Ammon's horn (tissue), 1 donor: ENCODE measurements around the gene IL3RA.
"Not testable (repeated sequence)": the region's sequence is repeated elsewhere in the genome, so short reads cannot be mapped to it uniquely, and the experiment has no call there.

Experiments
- DNase-seq: peaks from one replicate; pipeline ENCODE4 v3.0.0-alpha.2; 2016; ENCODE audit warnings: low spot score

Gene IL3RA

DNA sequence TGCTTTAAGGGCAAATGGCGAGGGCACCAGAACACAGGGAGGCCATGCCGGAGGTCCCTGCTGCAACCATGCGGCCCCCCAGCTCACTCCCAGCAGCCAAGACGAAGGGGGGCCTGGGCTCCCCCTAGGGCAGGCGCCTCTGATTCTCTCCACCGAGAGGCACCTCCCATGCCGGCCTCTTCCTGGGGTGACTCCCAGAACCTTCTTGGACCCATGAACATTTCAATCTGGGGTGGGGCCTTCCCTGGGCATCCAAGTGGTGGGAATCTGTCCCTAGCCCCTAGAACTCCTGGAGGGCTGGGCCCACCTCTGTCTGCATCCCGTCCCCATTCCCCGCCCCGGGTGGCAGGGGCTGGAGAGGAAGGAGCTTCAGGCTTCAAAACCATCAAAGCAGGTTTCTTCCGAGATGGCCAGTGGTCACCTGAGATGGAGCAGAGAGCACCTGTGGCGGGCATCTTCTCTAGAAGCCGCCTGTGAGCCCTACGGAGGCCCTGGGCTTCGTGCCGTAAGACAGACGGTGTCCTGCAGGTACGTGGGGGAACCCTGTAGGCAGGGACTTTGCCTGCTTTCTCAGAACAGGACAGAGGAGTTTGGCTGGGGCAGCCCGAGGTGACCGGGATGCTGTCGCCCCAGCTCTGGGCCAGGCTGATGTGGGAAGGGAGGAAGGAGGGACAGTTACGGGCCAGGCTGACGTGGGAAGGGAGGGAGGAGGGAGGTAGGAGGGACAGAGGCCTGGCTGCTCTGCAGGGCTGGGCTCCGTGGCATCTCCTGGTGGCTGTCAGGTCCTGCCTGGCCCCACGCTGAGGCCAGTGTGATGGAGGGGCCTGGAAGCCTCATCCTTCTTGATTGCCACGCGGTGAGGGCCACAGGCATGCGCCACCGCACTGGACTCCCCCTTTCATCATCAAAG, 62.1 kb downstream of the IL3RA start:
- no peak for DNase-seq

DNA sequence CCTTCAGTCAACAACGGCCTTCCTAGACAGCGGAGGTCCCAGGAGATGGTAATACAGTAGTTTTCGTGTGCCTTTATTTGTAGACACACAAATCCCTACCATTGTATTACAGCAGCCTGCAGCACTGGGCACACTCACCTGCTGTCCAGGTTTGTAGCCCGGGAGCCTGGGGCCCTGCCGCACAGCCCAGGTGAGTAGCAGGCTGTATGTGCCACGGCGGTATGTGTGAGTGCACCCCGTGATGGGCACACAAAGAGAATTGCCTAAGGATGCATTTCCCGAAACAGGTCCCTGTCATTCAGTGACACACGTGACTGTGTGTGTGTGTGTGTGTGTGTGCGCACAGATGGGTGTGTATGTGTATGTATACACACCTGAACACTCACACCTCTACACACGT, 63.5 kb downstream of the IL3RA start:
- DNase-seq: no peak

DNA sequence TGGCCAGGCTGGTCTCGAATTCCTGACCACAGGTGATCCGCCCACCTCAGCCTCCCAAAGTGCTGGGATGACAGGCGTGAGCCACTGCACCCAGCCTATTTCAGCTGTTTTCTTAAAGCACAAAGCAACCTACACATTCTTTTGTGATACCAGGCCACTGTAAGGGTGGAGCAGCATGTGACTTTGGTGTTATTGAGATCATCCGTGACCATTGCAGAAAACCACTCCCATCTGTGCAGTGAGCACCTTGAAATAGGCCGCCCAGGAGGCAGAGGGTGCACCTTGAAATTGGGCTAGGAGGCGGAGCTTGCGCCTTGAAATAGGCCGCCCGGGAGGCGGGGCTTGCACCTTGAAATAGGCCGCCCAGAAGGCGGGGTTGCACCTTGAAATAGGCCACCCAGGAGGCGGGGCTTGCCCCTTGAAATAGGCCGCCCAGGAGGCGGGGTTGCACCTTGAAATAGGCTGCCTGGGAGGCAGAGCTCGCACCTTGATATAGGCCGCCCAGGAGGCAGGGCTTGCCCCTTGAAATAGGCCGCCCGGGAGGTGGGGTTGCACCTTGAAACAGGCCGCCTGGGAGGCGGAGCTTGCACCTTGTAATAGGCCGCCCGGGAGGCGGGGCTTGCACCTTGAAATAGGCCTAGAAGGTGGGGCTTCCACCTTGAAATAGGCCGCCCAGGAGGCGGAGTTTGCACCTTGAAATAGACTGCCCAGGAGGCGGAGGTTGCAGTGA, 64.3 kb downstream of the IL3RA start:
- no peak for DNase-seq

DNA sequence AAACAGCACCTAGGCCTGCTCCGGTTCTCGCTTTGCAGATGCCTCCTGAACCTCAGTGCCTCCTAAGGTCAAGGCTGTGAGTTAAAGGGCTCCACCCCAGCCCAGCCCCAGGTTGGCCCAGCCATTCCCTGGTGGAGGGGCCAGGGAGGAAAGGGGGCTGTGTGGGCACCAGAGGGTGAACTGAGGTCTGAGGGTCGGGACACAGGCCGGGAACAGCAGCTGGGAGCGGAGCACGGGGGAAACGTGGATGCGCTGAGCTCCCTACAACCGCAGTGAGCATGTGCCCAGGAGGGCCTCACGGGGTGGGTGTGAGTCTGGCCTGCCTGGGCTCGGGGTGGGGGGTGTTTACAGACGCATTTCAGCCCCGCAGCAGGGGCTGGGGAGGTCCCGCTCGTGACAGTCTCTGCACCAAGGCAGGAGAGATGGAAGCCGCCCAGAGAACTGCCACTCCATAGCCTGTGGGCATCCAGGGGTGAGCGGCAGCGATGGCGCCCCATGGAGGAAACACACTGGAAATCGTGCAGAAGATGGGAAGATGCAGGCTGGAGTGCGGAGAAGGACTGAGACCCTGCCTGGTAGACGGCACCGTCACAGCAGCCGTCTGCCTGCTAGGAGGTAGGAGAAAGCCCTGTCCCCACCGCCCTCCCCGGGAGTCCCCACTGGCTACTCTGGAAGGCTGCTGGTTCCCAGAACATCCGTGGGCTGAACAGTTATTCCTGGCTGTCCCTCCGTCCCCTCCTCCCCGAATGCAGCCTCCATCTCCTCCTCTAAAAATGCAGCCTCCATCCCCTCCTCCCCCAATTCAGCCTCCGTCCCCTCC, 65.2 kb downstream of the IL3RA start:
- no peak for DNase-seq

DNA sequence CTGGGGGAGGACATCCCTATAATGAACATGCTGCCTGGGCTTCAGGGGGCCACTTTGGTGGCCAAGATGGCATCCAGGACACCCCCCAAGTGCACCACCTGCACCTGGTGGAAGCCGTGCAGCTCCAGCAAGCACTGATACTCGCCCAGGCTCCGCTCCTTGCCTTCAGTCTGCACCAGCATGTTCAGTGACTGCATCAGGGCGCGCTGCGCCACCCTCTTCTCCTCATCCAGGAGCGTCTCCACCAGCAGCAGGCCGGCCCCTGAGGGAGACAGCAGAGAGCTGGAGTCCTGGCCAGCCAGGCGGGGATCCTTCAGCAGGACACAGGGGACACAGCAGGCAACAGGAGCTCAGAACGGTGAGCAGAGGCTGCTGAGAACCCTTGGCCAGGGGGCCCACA, 66.6 kb downstream of the IL3RA start:
- no peak for DNase-seq

DNA sequence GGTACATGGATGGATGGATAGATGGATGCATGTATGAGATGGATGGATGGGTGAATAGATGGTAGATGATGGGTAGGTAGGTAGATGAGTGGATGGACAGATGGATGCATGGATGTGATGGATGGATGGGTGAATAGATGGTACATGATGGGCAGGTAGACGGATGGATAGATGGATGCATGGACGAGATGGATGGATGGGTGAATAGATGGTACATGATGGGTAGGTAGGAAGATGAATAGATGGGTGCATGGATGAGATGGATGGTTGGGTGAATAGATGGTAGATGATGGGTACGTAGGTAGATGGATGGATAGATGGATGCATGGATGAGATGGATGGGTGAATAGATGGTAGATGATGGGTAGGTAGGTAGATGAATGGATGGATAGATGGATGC, 67.3 kb downstream of the IL3RA start:
- not testable (repeated sequence) for DNase-seq

DNA sequence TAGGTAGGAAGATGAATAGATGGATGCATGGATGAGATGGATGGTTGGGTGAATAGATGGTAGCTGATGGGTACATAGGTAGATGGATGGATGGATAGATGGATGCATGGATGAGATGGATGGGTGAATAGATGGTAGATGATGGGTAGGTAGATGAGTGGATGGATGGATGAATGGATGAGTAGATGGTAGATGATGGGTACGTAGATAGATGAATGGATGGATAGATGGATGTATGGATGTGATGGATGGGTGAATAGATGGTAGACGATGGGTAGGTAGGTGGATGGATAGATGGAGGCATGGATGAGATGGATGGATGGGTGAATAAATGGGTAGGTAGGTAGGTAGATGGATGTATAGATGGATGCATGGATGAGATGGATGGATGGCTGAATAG, 69.2 kb downstream of the IL3RA start:
- not testable (repeated sequence) for DNase-seq

DNA sequence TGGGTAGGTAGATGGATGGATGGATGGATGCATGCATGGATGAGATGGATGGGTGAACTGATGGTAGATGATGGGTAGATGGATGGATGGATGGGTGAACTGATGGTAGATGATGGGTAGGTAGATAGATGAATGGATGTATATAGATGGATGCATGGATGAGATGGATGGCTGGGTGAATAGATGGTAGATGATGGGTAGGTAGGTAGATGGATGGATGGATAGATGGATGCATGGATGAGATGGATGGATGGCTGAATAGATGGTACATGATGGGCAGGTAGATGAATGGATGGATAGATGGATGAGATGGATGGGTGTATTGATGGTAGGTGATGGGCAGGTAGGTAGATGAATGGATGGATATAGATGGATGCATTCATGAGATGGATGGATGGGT, 70.5 kb downstream of the IL3RA start:
- DNase-seq: no peak

DNA sequence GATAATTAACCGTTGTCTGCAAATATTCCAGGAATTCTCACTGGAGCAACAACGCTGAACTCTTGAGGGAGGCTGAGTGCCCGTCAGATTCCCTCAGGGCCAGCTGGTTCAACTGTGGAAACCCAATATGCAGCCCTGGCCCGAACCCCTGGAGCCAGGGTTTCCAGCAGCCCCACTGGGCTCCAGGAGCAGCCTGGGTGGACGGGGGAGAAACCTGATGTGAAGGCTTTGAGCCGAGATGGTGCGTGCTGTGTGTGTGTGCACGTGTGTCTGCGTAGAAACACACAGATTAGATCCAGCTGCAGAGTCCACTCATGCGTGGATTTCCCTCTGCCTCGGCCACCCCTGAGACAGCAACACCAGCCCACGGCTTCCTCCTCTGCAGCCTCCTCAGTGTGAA, 74.7 kb downstream of the IL3RA start:
- DNase-seq: no peak

DNA sequence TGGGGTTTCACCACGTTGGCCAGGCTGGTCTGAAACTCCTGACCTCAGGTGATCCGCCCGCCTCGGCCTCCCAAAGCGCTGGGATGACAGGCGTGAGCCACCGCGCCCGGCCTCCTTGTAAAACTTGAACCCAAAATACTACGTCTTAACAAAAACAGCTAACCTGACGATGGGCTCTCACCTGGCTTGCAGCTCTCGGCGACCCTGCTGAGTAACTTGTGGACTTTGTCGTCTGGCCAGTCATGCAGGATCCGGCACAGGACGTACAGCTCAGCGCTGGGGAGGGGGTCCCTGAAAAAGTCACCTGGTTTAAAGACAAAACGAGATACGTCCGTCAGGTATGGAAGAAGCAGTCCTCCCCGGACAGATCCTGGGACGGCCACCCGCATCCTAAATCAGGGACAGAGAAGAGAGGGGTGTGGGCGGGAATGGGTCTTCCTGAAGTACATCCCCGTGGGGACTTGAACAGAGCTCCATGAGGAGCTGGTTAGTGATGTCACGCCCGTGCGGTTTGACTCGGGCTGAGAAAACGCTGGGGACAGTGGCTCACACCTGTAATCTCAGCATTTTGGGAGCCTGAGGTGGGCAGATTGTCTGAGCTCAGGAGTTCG, 76.1 kb downstream of the IL3RA start:
- DNase-seq: no peak

DNA sequence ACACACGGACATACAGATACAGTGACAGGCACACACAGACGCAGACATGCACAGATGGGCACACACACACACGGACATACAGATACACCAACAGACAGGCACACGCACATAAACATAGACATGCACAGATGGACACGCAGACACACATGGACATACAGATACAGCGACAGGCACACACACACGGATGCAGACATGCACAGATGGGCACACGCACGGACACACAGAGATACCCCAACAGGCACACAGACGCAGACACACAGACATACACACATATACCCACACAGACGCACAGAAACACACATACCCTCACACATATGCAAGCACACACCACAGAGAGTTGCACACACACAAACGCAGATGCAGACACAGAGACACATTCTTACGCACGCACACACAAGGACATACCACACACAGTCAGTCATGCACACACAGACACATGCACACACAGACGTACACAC, 79.8 kb downstream of the IL3RA start:
- no peak for DNase-seq

DNA sequence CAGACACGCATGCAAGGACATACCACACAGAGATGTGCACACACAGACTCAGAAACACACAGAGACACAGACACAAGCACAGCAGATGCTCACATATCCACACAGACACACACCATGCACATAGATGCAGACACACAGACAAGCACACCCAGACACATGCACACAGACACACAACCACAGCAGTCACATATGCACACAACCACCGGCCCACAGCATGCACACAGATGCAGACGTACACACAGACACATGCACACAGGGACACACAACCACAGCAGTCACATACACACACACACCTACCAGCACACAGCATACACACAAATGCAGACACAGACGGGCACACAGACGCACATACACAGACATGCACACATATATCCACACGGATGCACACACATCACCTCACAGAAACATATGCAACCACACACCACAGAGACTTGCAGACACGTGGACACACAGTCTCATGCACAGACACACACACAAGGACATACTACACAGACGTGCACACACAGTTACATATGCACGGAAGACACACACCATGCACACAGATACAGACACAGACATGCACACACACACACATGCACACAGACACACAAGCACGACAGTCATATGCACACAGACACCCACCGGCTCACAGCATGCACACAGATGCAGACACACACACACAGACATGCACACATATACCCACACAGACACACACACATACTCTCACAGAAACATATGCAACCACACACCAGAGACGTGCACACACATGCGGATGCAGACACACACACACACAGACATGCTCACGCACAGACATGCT, 80.6 kb downstream of the IL3RA start:
- DNase-seq: no peak

DNA sequence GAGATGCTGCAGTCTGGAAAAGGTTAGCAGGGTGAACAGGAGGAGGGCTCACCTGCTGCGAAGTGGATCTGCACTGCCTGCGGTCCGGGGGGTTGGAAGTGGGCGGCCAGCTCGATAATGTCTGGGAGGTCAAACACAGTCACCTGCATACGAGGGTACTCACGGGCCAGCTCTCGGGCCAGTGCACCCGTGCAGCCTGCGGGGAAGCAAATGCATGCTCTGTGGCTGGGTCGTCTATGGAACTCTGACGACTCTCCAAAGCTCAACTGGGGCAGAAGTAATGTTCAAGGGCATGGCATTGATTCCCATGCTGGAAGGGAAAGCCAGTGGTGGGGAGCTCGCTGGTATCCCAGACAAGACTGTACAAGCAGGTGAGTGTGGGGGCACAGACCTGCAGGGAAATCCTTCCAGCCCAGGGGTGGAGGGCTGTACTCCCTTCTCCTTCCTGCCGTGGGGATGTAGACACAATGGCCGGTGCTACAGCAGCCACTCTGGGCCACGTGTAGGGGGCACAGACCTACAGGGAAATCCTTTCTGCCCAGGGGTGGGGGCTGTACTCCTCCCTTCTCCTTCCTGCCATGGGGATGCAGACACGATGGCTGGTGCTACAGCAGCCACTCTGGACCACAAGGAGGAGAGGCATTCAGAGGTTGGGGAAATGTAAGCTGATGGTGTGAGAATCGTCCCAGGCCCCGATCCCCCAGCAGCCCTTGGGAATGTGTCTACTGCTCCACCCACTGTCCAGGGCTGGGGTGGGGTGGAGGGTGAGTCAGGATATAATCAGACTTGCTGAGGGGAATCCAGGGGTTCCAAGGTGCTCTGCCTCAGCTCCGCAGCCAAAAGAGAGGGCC, 81.6 kb downstream of the IL3RA start:
- no peak for DNase-seq

DNA sequence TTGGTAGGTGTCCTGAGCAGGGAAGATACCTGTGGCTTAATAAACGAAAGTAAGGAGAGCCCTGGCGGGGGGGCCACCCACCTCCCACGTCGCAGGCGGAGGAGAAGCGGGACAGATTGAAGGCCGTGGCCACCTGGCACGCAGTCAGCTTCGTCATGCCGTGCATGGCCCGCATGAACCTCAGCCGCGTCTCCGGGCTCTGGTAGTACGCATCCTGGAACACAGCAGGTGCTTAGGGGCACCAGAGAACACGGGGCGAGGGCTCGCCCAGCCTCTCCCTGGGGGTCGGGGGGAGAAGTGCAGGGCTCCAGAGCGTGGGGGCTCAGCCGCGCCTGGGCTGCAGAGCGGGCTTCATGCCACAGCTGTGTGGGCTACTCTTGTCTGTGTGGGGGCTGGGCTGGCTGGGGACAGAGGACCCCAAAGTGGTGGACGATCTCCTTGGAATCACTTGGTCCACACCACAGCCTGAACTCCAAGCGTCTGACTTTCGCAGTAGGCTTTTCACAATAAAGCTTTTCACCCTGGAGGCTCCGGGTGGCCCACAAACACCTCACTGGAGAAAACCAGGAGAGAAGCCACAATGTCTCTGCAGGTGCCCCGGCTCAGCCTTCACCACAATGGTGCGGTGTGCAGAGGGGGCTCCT, 82.4 kb downstream of the IL3RA start:
- DNase-seq: no peak

DNA sequence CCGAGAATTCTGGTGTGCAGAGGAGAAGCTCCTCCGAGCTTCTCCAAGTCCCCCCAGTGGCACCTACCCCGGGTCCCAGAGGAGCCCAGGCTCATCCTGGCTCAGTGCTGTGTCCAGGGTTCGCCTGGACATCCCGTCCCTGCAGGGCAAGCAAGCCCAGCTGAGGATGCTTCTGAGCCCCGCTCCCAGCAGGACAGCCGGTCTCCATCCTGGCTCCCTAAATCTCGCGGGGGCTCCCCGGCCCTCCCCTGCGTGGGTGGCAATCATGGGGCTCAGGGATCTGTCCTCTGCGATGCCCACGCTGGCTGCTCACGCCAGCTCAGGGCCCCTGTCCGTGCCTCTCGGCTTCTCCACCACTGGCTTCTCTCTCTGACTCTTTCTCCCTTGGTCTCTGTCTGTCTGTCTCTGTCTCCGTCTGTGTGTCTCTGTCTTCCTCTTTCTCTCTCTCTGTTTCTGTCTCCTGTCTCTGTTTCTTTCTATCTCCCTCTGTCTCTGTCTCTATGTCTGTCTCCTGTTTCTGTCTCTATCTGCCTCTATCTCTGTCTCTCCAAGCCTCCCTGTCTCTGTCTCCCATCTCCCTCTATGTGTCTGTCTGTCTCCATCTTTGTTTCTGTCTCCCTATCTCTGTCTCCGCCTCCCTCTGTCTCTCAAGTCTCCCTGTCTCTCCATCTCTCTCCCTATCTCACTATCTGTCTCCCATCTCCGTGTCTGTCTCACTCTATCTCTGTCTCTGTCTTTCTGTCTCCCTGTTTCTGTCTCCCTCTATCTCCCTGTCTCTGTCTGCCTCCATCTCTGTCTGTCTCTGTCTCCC, 83.2 kb downstream of the IL3RA start:
- DNase-seq: no peak

DNA sequence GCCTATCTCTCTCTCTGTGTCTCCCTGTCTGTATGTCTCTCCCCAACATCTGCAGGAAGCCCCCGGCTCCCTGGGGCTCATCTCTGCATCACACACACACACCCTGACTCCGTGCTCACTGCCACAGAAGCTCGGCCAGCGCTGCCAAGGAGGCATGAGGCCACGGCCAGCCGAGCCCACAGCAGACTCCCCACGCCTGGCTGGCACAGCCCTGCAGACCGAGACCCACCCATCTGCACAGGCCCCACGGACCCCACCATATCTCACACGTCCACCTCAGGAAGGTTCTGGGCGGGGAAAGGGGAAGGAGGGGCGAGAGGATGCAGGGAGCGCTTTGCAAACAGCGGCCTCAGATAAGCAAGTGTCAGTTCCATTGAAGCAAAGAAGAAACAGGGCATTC, 83.8 kb downstream of the IL3RA start:
- no peak for DNase-seq

DNA sequence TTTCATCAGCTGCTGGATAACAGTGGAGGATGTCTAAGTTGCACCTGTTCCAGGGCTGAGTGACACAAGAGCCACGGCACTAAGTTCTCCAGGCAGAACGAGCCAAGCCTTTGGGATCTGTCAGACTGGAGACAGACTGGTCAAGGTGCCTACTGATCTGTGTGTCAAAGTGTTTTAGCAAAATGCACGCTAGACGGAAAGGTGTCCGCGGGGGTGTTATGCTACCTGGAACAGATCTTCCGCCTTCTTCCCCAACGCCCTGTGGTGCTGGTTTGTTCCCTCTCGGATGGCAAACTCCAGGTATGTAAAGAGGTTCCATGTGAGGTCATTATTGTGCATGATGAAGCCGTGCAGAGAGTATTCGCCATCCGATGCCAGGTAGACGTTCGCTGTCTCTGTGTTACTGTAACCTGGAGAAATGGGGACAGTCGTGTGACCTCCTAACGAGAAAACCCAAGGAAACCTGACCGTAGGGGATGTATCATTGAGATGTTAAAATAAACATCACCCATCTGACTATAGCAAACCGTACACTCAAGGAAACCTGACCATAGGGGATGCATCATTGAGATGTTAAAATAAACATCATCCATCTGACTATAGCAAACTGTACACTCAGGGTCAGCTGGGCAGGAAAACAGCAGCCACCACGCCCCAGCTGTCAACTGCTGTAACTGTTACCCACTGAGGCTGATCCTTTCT, 85.0 kb downstream of the IL3RA start:
- DNase-seq: no peak

DNA sequence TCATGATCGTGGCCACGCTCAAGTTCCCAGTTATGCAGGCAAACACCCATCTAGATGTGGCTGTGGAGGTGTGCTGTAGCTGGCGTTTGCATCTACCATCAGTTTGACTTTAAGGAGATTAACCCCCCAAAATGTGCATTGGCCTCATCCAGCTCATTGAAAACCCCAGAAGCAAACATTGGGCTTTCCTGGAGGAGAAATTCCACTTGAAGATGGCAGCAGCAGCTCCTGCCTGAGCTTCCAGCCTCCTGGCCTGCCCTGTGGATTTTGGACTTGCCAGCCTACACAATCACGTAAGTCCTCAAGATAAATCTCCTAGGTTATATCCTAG, 85.5 kb downstream of the IL3RA start:
- DNase-seq: no peak
